Measurements from ENCODE around the gene ABHD6. TPM values are rescaled to one million over a fixed set of nuclear protein-coding genes. Genes with fewer than 3 reads are reported as not detected.
"Not testable (repeated sequence)": the region's sequence is repeated elsewhere in the genome, so short reads cannot be mapped to it uniquely, and the experiment has no call there.

Gene ABHD6
- total RNA-seq, 1 donor from 2014 or later, result 22.4 TPM

DNA sequence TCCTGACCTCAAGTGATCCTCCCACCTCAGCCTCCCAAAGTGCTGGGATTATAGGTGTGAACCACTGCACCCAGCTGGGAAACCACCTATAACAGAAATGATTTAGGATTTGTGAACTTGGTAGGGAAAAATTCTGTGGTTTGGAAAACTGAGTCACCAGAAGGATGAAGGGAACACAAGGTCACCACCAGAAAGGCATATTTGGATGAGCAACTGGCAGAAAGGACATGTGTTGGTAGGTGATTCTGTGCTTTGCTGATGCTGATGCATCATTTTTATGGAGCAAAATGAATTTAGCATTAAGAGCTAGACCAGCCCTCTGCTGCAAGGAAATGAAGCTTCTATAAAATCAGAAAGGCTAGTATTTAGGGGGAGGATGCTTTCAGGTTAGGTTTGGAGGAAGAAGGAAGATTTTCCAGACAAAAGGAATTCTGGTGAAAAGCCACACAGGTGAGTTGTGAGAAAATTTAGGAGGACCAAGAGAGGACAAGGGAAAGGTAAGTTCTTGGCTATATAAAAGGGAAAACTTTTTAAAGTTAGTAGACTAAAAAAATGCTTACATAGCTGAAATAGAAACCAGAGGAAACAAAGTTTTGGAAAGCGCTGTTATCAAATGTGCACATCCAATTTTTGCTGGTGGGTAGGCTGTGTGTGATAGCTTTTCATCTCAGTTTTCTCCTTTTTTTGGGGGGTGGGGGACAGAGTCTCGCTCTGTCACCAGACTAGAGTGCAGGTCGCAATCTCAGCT is 98.7 kb downstream of the ABHD6 start:
- DNase-seq (ENCODE audit: low spot score in 2 of 2) (no peak), FAIRE-seq (no peak)

DNA sequence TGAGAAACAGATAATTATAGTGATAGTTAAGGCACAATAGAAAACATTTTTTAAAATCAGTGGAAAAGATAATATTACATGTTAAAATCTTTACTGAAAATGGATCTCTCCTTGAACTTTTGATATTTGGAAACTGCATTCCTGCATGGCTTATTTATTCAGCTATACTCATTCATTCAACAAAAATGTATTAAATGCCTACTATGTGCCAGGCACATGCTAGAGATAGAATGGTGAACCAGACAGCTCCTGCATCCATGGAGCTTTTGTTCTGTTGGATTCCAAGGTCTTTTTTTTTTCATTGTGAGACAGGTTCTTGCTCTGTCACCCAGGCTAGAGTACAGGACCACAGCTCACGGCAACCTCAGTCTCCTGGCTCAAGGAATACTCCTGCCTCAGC is 99.6 kb downstream of the ABHD6 start:
- no peak for FAIRE-seq
- DNase-seq (ENCODE audit: low spot score in 2 of 2), result no peak

DNA sequence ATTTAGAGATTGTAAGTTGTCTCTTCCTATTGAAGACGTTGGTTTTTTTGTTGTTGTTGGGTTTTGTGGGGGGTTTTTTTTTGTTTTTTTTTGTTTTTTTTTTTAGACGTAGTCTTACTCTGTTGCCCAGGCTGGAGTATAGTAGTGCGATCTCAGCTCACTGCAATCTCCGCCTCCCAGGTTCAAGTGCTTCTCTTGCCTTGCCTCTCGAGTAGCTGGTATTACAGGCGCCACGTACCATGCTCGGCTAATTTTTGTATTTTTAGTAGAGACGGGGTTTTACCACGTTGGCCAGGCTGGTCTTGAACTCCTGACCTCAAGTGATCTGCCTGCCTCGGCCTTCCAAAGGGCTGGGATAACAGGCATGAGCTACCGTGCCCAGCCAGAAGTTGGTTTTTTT is 101.6 kb downstream of the ABHD6 start:
- not testable (repeated sequence) for FAIRE-seq; DNase-seq (ENCODE audit: low spot score in 2 of 2)

DNA sequence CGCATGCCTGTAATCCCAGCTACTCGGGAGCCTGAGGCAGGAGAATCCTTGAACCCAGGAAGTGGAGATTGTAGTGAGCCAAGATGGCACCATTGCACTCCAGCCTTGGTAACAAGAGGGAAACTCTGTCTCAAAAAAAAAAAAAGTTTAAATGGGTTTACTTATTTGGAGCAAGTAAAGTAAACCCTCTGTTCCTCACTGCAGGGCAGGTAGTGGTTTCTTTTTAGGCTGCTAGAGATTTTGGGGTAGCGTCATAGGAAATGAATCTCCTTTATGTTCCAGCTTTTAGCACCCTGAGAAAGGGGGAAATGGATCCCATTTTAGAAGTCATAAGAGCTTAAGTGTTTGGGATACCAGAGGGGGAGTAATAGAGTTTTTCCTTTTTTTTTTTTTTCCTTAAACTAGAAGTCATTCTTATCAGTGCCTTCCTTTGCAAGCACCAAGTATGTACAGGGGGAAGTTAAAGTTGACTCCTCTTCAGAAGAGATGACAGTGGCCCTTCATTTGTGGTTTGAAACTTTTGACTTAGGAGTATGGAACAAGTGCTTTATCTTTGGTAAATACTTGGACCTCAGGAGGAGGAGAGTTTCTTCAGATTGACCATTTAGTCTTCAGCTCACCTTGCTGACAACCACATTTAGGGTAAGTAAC is 103.1 kb downstream of the ABHD6 start:
- FAIRE-seq, result no peak
- no peak for DNase-seq (ENCODE audit: low spot score in 2 of 2)

DNA sequence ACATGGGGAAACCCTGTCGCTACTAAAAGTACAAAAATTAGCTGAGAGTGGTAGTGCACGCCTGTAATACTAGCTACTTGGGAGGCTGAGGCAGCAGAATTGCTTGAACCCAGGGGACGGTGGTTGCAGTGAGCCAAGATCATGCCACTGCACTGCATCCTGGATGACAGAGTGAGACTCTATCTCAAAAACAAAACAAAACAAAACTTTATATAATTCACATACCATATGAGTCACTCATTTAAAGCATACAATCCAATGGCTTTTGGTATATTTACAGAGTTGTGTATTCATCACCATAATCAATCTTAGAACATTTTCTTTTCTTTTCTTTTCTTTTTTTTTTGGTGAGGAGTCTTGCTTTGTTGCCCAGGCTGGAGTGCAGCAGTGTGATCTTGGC is 103.8 kb downstream of the ABHD6 start:
- no peak for FAIRE-seq
- DNase-seq (ENCODE audit: low spot score in 2 of 2), result no peak

DNA sequence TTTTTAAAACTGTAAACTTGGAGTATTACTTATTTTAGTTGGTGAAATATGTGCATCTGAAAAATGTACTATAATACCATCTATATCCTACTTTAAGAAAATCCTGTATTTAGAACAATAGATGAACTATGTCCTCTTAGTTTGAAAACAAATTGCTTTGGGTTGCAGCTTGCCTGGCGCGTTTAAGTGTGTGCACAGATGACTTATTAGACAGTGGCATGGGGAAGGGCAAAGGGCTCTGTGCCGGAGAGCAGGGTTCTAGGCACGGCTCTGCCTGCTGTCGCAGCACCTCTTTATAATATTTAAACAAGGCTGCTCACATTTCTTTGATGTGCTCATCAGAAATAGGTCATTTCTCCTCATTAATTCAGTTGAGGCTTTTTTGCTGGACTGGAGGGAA is 105.1 kb downstream of the ABHD6 start:
- FAIRE-seq, result peak; percentile 6
- DNase-seq (ENCODE audit: low spot score in 2 of 2), result no peak

Small RNA genes lying within 50 kb of the gene (small RNA-seq; reads per million reads assigned to genes)
- not detected for gene AC098479.1

Other genes starting within 250 kb of the ABHD6 start
- 16.3 TPM for gene FLNB, start 229.4 kb upstream of the ABHD6 start, total RNA-seq
- 0.41 TPM for gene DNASE1L3, start 26.8 kb upstream of the ABHD6 start, total RNA-seq
- gene RPP14, start 68.5 kb downstream of the ABHD6 start, total RNA-seq, result 18.8 TPM
- 6.5 TPM for gene HTD2, start 68.7 kb downstream of the ABHD6 start, total RNA-seq
- gene PXK, start 95.1 kb downstream of the ABHD6 start, total RNA-seq, result 22.0 TPM
- gene PDHB, start 196.0 kb downstream of the ABHD6 start, total RNA-seq, result 56.3 TPM

Measured in frontal cortex (tissue), 4 donors.